ENCODE data around the gene SELENOW.

Gene SELENOW

DNA sequence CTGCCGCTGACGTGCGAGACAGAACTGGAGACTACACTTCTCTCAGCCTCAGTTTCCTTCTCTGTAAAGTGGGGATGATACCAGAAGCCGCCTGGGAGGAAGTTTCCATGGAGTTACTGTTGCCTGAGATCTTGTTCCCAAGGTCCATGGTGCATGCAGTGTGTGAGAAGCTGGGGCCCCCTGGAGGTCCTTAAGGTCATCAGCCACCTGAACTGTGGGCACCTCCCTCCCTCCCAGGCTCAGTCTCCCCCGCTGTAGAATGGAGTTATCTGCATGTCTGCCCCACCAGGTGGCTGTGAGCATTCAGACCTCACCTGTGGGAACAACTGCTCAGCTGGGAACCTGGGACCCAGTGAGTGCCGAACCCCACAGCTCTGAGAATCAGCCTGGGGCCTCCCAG, 45.9 kb downstream of the SELENOW start:
- FAIRE-seq = no peak

DNA sequence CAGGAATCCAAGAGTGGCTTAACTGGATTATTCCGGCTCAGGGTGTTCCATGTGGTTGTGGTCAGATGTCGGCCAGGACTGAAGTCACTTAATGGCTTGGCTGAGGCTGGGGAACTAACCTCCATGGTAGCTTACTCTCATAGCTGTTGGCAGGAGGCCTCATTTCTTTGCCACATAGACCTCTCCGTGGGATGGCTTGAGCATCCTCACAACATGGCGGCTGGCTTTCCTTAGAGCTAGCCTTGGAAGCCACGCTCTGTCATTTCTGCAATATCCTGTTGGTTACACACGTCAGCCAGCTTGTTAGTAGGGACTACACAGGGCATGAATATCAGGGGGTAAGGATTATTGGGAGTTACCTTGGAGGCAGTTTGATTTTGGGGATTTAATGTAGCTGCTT, 48.3 kb downstream of the SELENOW start:
- no peak for FAIRE-seq

DNA sequence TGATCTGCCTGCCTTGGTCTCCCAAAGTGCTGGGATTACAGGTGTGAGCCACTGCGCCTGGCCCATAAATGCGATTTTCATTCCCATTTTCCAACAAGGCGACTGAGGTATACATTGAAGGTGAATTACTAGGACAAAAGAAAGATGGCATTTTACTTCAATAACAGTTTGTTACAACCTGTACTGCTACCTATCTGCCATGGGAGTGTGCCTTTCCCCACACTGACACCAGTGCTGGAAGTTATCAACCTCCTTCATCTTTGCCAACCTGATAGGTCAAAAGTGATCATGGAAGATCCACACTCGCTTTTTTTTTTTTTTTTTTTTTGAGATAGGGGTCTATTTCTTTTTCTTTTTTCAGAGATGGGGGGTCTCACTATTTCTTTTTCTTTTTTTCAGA, 54.2 kb downstream of the SELENOW start:
- FAIRE-seq = no peak

Measured in A204.1 (cell line).